ENCODE measurements around the gene MAT2B.

The MAT2B gene

DNA sequence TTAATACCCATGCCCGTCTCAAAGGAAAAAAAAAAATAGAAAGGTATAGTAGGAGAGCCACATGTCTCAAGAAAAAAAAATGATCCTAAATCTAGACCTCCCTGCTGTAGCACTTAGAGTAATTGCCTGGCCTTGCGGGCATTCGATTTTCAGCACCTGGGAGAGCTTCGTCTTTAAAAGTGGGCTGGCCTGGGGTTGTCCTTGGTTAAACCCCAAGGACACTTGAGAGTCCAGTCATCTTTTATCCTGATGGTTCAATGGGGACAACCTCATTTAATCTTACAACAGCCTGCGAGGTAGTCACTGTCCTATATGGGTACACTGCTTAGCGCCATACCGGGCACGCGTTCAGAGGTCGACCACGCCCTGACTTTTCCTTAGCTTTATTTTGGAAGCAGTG lies 60.1 kb downstream of the MAT2B start:
- TF ChIP-seq EZH2 (IDR thresholded peaks at IDR 0.05; ENCODE audit: borderline replicate concordance, low read length) = no peak
- TF ChIP-seq, protein P1, sequence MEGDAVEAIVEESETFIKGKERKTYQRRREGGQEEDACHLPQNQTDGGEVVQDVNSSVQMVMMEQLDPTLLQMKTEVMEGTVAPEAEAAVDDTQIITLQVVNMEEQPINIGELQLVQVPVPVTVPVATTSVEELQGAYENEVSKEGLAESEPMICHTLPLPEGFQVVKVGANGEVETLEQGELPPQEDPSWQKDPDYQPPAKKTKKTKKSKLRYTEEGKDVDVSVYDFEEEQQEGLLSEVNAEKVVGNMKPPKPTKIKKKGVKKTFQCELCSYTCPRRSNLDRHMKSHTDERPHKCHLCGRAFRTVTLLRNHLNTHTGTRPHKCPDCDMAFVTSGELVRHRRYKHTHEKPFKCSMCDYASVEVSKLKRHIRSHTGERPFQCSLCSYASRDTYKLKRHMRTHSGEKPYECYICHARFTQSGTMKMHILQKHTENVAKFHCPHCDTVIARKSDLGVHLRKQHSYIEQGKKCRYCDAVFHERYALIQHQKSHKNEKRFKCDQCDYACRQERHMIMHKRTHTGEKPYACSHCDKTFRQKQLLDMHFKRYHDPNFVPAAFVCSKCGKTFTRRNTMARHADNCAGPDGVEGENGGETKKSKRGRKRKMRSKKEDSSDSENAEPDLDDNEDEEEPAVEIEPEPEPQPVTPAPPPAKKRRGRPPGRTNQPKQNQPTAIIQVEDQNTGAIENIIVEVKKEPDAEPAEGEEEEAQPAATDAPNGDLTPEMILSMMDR (IDR thresholded peaks at IDR 0.05; ENCODE audit: low read length) = no peak
- no peaks in the 10 kb centered on the region for H3K4me1 ChIP-seq (ENCODE audit: insufficient read depth, low read length, severe bottlenecking)
- no peaks in the 10 kb centered on the region for H3K9me3 ChIP-seq (ENCODE audit: low read length)
- no peaks in the 10 kb centered on the region for H4K20me1 ChIP-seq (ENCODE audit: insufficient read depth, low read length)
- no peak overlapping the region for H2AFZ ChIP-seq (ENCODE audit: low read length)
- no peaks in the 10 kb centered on the region for H3K36me3 ChIP-seq (ENCODE audit: insufficient read depth, low read length)
- no peaks in the 10 kb centered on the region; the same call in 1 of the 2 replicates for H3K27me3 ChIP-seq (ENCODE audit: insufficient read depth, low read length)
- no peak overlapping the region for H3K4me2 ChIP-seq (ENCODE audit: low read length)
- no peak overlapping the region for H3K27ac ChIP-seq (ENCODE audit: low read depth, low read length, poor library complexity, severe bottlenecking)
- no peaks in the 10 kb centered on the region for H3K9me2 ChIP-seq (ENCODE audit: low read depth, low read length)
- H3F3A ChIP-seq (ENCODE audit: insufficient read depth, low read length) = no peaks in the 10 kb centered on the region
- H3K79me2 ChIP-seq (ENCODE audit: insufficient read depth, low read length) = no peaks in the 10 kb centered on the region
- no peak overlapping the region for H3K4me3 ChIP-seq (ENCODE audit: low read depth, low read length, poor library complexity, severe bottlenecking)
- H3K9ac ChIP-seq (ENCODE audit: low read length) = no peak overlapping the region

DNA sequence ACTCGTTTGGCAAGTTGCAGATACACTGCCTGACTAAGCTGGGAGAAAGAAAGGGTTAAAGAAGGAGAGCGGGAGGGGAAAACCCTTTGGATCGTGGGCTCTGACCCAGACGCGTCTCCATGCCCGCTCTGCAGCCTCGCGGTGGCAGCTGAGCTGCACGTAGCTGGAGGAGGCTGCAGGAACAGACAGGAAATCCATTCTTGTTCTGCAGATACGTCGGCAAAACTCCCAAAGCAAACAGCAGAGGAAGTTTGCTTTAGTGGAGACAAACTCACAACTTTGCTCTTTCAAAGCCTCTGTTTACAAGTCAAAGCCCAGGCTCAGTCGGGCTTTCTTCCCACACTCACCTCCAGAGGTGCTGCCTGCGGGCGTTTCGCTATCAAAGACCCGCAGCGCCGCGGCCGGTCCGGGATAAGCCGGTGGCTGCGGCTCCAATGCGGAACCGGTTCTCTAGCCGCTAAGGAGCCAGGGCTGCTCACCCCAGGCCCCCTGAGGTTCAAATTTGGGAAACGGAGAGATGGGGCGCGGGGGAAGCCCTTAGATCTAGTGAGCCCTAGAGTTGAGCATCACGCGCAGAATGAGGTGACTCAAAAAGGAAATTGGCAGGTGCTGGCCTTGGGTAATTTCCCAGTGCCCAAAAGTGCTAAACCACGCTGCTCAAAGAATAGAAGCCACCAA lies 60.7 kb downstream of the MAT2B start:
- Histone ChIP-seq H3K4me1 (ENCODE audit: insufficient read depth, low read length, severe bottlenecking) (no peaks in the 10 kb centered on the region), H4K20me1 (ENCODE audit: insufficient read depth, low read length) (no peaks in the 10 kb centered on the region), H3K9me3 (ENCODE audit: low read length) (no peaks in the 10 kb centered on the region), H3K9me2 (ENCODE audit: low read depth, low read length) (no peaks in the 10 kb centered on the region), H3K4me3 (ENCODE audit: low read depth, low read length, poor library complexity, severe bottlenecking) (no peak overlapping the region), H3K27ac (ENCODE audit: low read depth, low read length, poor library complexity, severe bottlenecking) (no peak overlapping the region), H3F3A (ENCODE audit: insufficient read depth, low read length) (no peaks in the 10 kb centered on the region), H3K79me2 (ENCODE audit: insufficient read depth, low read length) (no peaks in the 10 kb centered on the region), H3K9ac (ENCODE audit: low read length) (no peak overlapping the region), H3K27me3 (ENCODE audit: insufficient read depth, low read length) (no peaks in the 10 kb centered on the region; the same call in 1 of the 2 replicates), H2AFZ (ENCODE audit: low read length) (no peak overlapping the region), H3K4me2 (ENCODE audit: low read length) (no peak overlapping the region), H3K36me3 (ENCODE audit: insufficient read depth, low read length) (no peaks in the 10 kb centered on the region)
- no peak for TF ChIP-seq EZH2 (IDR thresholded peaks at IDR 0.05; ENCODE audit: borderline replicate concordance, low read length)

DNA sequence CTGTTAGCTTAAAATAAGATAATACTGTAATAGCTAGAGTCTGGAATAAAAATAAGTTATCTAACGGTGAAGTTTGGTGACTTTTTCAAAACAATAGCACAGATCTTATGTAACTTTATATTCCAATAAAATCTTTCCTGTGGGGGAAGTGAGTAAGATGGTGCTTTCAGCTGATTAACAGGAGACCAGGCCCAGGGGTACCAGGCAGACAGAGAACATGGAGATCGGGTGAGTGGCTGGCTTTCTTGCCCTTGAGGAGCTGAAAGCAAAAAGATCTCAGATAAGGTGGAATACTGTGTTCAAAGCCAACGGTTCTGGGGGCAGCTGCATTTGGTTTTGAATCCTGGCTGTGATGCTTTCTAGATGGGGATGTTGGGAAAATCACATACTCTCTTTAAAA lies 61.3 kb downstream of the MAT2B start:
- no peak overlapping the region for H3K4me2 ChIP-seq (ENCODE audit: low read length)
- no peaks in the 10 kb centered on the region for H3K9me2 ChIP-seq (ENCODE audit: low read depth, low read length)
- no peak overlapping the region for H3K27ac ChIP-seq (ENCODE audit: low read depth, low read length, poor library complexity, severe bottlenecking)
- H3K4me1 ChIP-seq (ENCODE audit: insufficient read depth, low read length, severe bottlenecking) = no peaks in the 10 kb centered on the region
- TF ChIP-seq, protein P1 (IDR thresholded peaks at IDR 0.05; ENCODE audit: low read length) = no peak
- H3K4me3 ChIP-seq (ENCODE audit: low read depth, low read length, poor library complexity, severe bottlenecking) = no peak overlapping the region
- H3K9me3 ChIP-seq (ENCODE audit: low read length) = no peaks in the 10 kb centered on the region
- H3K9ac ChIP-seq (ENCODE audit: low read length) = no peak overlapping the region
- H3K79me2 ChIP-seq (ENCODE audit: insufficient read depth, low read length) = no peaks in the 10 kb centered on the region
- H2AFZ ChIP-seq (ENCODE audit: low read length) = no peak overlapping the region
- no peaks in the 10 kb centered on the region for H4K20me1 ChIP-seq (ENCODE audit: insufficient read depth, low read length)
- no peaks in the 10 kb centered on the region for H3F3A ChIP-seq (ENCODE audit: insufficient read depth, low read length)
- no peaks in the 10 kb centered on the region; the same call in 1 of the 2 replicates for H3K27me3 ChIP-seq (ENCODE audit: insufficient read depth, low read length)
- H3K36me3 ChIP-seq (ENCODE audit: insufficient read depth, low read length) = no peaks in the 10 kb centered on the region

DNA sequence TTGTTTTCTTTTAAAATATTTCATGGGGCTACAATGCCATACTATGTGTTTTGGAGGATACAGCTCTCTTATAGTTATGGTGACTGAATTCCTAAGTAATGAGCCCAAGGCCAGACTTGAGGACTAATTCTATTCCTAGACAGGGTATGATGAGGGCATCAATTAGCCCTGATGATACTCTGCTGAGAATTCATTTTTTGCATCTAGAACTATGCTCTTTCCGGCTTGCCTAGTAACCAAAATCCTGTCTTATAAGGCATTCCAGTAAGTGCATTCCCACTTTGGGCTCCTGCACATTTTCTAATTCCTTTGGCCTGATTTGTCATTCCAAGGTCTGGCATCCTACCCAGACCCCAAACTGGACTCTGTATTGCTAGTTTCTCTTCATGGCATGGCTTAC lies 62.4 kb downstream of the MAT2B start:
- Histone ChIP-seq H2AFZ (ENCODE audit: low read length) (no peak overlapping the region), H4K20me1 (ENCODE audit: insufficient read depth, low read length) (no peaks in the 10 kb centered on the region), H3F3A (ENCODE audit: insufficient read depth, low read length) (no peaks in the 10 kb centered on the region), H3K9me2 (ENCODE audit: low read depth, low read length) (no peaks in the 10 kb centered on the region), H3K4me1 (ENCODE audit: insufficient read depth, low read length, severe bottlenecking) (no peaks in the 10 kb centered on the region), H3K36me3 (ENCODE audit: insufficient read depth, low read length) (no peaks in the 10 kb centered on the region), H3K27me3 (ENCODE audit: insufficient read depth, low read length) (no peaks in the 10 kb centered on the region), H3K9me3 (ENCODE audit: low read length) (no peaks in the 10 kb centered on the region), H3K4me3 (ENCODE audit: low read depth, low read length, poor library complexity, severe bottlenecking) (no peak overlapping the region), H3K27ac (ENCODE audit: low read depth, low read length, poor library complexity, severe bottlenecking) (no peak overlapping the region), H3K79me2 (ENCODE audit: insufficient read depth, low read length) (no peaks in the 10 kb centered on the region), H3K9ac (ENCODE audit: low read length) (no peak overlapping the region), H3K4me2 (ENCODE audit: low read length) (no peak overlapping the region)
- TF ChIP-seq, protein P1 (IDR thresholded peaks at IDR 0.05; ENCODE audit: low read length) = no peak
- no peak for TF ChIP-seq EZH2 (IDR thresholded peaks at IDR 0.05; ENCODE audit: borderline replicate concordance, low read length)
